Measurements from ENCODE around the gene GPI. TPM values are rescaled to one million over a fixed set of nuclear protein-coding genes. Genes with fewer than 3 reads are reported as not detected.
"Not testable (repeated sequence)": the region's sequence is repeated elsewhere in the genome, so short reads cannot be mapped to it uniquely, and the experiment has no call there.

Gene GPI
- total RNA-seq, 4 donors from 2014 or later = 118 to 446 (median 224) TPM

DNA sequence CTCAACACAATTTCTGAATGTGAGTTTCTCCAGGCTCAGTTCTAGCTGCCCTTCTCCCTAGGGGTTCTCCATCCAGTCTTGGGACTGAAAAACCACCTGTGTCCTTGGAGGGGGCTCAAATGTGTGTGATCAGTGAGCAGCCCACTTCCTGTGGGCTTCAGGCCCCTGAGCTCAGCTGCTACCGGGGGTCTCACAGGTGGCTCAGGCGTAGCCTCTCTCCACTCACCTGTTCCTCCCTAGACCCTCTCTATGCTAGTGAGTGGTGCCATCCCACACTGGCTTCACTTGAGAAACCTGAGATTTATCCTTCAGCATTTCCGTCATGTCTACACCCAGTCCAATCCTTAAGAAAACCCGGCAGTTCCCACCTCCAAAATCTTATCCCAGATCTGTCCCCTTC lies 39.8 kb upstream of the GPI start:
- 93 to 97% methylated on average over 4 of the region's 4 CpGs for WGBS, 2 donors
- intact Hi-C loops (cut with DNase I) = no loop called here
- no peak for DNase-seq
- no peaks in the 10 kb centered on the region for H3K9me3 ChIP-seq
- TF ChIP-seq POLR2A (IDR thresholded peaks at IDR 0.05) = no peak
- TF ChIP-seq, protein P1, sequence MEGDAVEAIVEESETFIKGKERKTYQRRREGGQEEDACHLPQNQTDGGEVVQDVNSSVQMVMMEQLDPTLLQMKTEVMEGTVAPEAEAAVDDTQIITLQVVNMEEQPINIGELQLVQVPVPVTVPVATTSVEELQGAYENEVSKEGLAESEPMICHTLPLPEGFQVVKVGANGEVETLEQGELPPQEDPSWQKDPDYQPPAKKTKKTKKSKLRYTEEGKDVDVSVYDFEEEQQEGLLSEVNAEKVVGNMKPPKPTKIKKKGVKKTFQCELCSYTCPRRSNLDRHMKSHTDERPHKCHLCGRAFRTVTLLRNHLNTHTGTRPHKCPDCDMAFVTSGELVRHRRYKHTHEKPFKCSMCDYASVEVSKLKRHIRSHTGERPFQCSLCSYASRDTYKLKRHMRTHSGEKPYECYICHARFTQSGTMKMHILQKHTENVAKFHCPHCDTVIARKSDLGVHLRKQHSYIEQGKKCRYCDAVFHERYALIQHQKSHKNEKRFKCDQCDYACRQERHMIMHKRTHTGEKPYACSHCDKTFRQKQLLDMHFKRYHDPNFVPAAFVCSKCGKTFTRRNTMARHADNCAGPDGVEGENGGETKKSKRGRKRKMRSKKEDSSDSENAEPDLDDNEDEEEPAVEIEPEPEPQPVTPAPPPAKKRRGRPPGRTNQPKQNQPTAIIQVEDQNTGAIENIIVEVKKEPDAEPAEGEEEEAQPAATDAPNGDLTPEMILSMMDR (IDR thresholded peaks at IDR 0.05) = no peak
- no peak overlapping the region for H3K4me3 ChIP-seq (replicated peaks in 1 of 3)
- peaks cover 26 to 45% of the 10 kb centered on the region in 2 donors for H3K36me3 ChIP-seq
- peaks cover 0 to 3% of the 10 kb centered on the region in 2 donors for H3K4me1 ChIP-seq
- H3K27ac ChIP-seq = no peak overlapping the region
- H3K27me3 ChIP-seq = no peaks in the 10 kb centered on the region

DNA sequence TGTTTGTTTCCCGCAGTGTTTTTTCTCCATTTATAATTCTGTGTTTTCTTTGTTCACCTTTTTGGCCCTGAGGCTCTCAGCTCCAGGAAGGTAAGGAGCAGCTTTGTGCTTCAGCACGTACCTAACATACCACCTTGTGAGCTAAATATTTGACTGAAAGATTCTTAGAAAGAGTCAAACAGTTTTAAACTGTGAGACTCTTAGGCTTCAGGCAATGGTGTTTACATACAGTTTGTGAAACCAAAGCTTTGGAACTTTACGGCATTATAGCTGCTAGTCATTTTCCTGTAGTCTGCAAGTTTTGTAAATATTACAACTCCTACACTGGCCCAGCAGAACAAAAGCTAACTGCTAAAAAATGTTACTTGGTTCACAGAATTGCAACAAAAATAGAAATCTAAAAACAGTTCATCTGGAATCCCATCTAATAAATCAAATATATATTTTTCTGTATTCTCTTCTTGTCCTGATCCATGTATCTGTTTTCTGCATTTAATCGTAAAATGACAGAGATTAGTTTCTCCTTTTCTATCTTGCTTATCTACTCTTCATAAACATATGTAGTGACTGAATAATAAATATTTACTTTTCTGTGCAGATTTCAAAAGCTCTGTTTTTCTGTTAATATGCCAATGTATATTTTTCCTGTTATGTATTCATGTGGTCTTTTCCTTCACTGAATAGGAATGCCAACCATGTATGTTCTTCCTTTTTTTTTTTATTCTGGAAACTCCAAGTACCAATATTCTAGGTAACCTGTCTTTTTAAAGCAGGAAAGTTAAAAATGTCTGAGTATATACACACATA lies 38.8 kb upstream of the GPI start:
- peaks cover 36 to 50% of the 10 kb centered on the region in 2 donors for H3K36me3 ChIP-seq
- H3K27me3 ChIP-seq = no peaks in the 10 kb centered on the region
- no peaks in the 10 kb centered on the region for H3K4me1 ChIP-seq
- no peak overlapping the region for H3K27ac ChIP-seq
- WGBS, 2 donors = 82 to 92% methylated on average over 4 of the region's 4 CpGs
- H3K9me3 ChIP-seq = no peaks in the 10 kb centered on the region
- H3K4me3 ChIP-seq (replicated peaks in 1 of 3) = no peak overlapping the region
- DNase-seq = no peak
- intact Hi-C loops (cut with DNase I) = no loop called here
- TF ChIP-seq, protein P1 (IDR thresholded peaks at IDR 0.05) = no peak
- no peak for TF ChIP-seq POLR2A (IDR thresholded peaks at IDR 0.05)

DNA sequence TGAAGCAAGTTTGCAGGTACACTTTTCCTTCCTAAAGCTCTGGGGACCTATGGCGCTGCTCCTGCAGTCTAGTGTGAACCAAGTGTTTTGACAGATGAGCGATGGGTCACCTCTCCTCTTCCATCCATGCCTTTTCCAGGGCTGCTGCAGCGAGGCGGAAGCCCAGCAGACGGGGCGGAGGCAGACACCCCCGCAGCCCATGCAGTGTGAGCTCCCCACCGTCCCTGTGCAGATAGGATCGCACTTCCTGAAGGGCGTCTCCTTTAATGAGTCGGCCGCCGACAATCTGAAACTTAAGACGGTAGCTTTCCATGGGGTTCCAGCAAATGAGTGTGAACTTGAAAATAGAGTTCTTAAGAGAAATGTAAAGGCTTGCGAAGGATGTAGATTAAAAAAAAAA lies 37.1 kb upstream of the GPI start:
- Histone ChIP-seq H3K4me3 (replicated peaks in 1 of 3) (no peak overlapping the region), H3K27me3 (no peaks in the 10 kb centered on the region), H3K36me3 (peaks cover 37 to 51% of the 10 kb centered on the region in 2 donors), H3K4me1 (no peaks in the 10 kb centered on the region), H3K27ac (peak overlapping the region in 1 of 3 donors; percentile 38), H3K9me3 (no peaks in the 10 kb centered on the region)
- no peak for TF ChIP-seq POLR2A (IDR thresholded peaks at IDR 0.05)
- TF ChIP-seq, protein P1 (IDR thresholded peaks at IDR 0.05) = no peak
- 73 to 83% methylated on average over 9 to 15 of the region's 15 CpGs for WGBS, 2 donors
- intact Hi-C loops (cut with DNase I) = no loop called here
- DNase-seq = no peak

DNA sequence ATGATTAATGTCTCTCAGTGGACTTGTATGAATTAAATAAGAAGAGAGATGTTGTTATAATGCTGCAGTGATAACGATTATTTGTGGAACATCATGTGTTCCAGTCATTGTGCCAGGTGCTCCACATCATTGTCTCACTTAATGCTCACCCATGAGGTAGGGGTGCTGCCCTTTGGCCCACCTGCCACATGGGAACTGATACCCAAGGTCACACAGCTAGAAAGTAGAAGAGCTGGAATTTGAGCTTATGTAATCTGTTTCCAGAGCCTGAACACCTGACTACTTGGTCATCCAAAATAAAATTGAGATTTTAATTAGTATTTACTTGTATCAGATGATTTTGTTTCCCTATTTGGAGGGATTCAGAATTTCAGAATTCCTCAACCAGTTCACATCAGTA lies 36.0 kb upstream of the GPI start:
- intact Hi-C loops (cut with DNase I) = no loop called here
- Histone ChIP-seq H3K4me3 (replicated peaks in 1 of 3) (no peak overlapping the region), H3K36me3 (peaks cover 32 to 50% of the 10 kb centered on the region in 2 donors), H3K9me3 (no peaks in the 10 kb centered on the region), H3K27ac (peak overlapping the region in 1 of 3 donors; percentile 38), H3K4me1 (no peaks in the 10 kb centered on the region), H3K27me3 (no peaks in the 10 kb centered on the region)
- no peak for DNase-seq
- WGBS, 2 donors = 69 to 91% methylated on average over 1 of the region's 1 CpG
- no peak for TF ChIP-seq POLR2A (IDR thresholded peaks at IDR 0.05)
- TF ChIP-seq, protein P1 (IDR thresholded peaks at IDR 0.05) = no peak

DNA sequence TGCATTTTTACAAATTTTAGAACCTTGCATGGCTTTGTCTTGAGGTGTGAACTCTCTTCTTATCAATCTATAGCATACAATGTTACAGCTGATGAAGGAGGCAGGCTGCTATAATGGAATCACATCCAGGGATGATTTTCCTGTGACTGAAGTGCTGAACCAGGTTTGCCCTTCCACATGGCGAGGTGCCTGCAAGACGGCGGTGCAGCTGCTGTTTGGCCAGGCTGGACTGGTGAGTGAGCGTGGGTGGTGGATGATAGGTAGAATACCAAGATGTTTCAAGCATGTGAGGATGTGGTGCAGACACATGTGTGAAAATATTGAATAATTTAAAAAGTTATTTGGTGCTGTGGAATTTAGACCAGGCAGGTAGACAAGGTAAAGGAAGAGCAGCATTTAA lies 34.9 kb upstream of the GPI start:
- Histone ChIP-seq H3K27me3 (no peaks in the 10 kb centered on the region), H3K4me3 (replicated peaks in 1 of 3) (no peak overlapping the region), H3K27ac (no peak overlapping the region), H3K4me1 (no peaks in the 10 kb centered on the region), H3K36me3 (peaks cover 21 to 45% of the 10 kb centered on the region in 2 donors), H3K9me3 (no peaks in the 10 kb centered on the region)
- TF ChIP-seq POLR2A (IDR thresholded peaks at IDR 0.05) = no peak
- TF ChIP-seq, protein P1 (IDR thresholded peaks at IDR 0.05) = no peak
- no peak for DNase-seq
- 94 to 95% methylated on average over 4 of the region's 4 CpGs for WGBS, 2 donors
- intact Hi-C loops (cut with DNase I) = loop anchor here (10.0 kb wide), 1 partner anchor 75 kb away; the partner anchor contains the start of gene GARRE1

DNA sequence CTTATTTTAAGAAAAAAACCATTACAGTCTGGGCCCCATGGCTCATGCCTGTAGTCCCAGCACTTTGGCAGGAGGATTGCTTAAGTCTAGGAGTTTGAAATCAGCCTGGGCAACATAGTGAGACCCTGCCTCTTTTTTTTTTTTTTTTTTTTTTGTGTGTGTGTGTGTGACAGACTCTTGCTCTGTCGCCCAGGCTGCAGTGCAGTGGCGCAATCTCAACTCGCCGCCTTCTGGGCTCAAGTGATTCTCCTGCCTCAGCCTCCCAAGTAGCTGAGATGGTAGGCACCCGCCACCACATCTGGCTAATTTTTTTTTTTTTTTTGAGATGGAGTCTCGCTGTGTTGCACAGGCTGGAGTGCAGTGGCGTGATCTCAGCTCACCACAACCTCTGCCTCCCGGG lies 34.4 kb upstream of the GPI start:
- H3K27ac ChIP-seq = not testable (repeated sequence)
- intact Hi-C loops (cut with DNase I) = loop anchor here (10.0 kb wide), 1 partner anchor 76 kb away; the partner anchor contains the start of gene GARRE1

DNA sequence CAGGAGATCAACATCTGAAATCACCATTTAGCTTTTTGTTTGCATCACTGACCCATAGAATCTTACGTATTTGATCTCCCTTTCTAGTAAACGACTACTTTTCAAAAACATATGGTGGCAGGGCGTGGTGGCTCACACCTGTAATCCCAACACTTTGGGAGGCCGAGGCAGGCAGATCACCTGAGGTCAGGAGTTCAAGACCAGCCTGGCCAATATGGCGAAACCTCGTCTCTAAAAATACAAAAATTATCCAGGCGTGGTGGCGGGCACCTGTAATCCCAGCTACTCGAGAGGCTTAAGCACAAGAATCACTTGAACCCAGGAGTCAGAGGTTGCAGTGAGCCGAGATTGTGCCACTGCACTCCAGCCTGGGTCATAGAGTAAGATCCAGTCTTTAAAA lies 33.4 kb upstream of the GPI start:
- H3K4me3 ChIP-seq (replicated peaks in 1 of 3); DNase-seq; H3K27me3 ChIP-seq; H3K4me1 ChIP-seq; H3K9me3 ChIP-seq: not testable (repeated sequence)
- WGBS, 2 donors = 89 to 91% methylated on average over 10 of the region's 10 CpGs
- H3K27ac ChIP-seq = peak overlapping the region in 2 of 3 donors; percentile 26 to 53
- intact Hi-C loops (cut with DNase I) = loop anchor here (10.0 kb wide), 1 partner anchor 77 kb away; the partner anchor contains the start of gene GARRE1
- peaks cover 11 to 39% of the 10 kb centered on the region in 2 donors for H3K36me3 ChIP-seq

More for the DNA sequence above, 34.4 kb upstream of the GPI start:
- H3K9me3 ChIP-seq; H3K4me1 ChIP-seq; H3K4me3 ChIP-seq (replicated peaks in 1 of 3); DNase-seq; H3K27me3 ChIP-seq: not testable (repeated sequence)
- peaks cover 18 to 40% of the 10 kb centered on the region in 2 donors for H3K36me3 ChIP-seq
- WGBS, 2 donors = 98% methylated on average over 8 of the region's 8 CpGs
